ENCODE results near the gene IKZF5. TPM values are rescaled to one million over a fixed set of nuclear protein-coding genes. Genes with fewer than 3 reads are reported as not detected.

IKZF5 gene
- total RNA-seq, 1 experiment from 2014 or later, result 10.4 TPM

DNA sequence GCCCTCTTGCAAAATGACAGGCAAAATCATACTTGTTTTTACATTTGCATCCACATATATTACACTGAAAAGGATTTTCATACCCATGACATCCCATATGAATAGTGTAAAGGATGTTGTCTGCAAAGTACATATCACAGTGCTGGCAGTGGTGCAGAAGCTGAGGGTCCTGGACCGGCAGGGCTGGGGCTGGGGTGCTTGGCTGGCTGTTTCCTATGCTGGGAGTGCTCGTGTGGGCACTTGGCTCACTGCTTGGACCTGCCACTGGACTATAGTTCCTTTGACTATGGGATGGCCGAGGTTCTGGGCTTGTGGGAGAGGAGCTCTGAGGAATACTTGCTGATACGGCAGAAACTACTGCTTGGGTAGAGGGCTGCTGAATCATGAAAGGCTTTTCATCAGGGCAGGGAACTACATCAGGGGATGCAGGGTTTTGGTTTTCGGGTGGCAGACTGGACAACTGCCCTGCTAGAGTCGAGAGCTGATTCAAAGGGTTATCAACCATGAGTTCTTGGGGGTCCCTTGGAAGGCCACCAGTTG is 14.7 kb downstream of the IKZF5 start:
- no peak for DNase-seq
- ChIA-PET CTCF (no interaction called here), POLR2A (no interaction called here)
- no peaks in the 10 kb centered on the region for H3K9me3 Mint-ChIP-seq (ENCODE audit: unreplicated experiment)
- H3K4me1 Mint-ChIP-seq (ENCODE audit: low read depth, unreplicated experiment), result no peaks in the 10 kb centered on the region
- Histone ChIP-seq H3K27me3 (replicated peaks; ENCODE audit: control insufficient read depth, insufficient read depth, low read length) (no peaks in the 10 kb centered on the region), H3K9me3 (no peaks in the 10 kb centered on the region), H3K4me3 (ENCODE audit: low read depth, low read length) (no peak overlapping the region), H3K4me1 (no peaks in the 10 kb centered on the region), H3K36me3 (ENCODE audit: control insufficient read depth, insufficient read depth, low read length) (no peaks in the 10 kb centered on the region)
- H3K27ac Mint-ChIP-seq (ENCODE audit: unreplicated experiment), result no peak overlapping the region
- intact Hi-C loops (cut with micrococcal nuclease; ENCODE audit: unreplicated experiment), result no loop called here
- H3K27me3 Mint-ChIP-seq (ENCODE audit: insufficient read depth, unreplicated experiment), result no peaks in the 10 kb centered on the region
- TF ChIP-seq, protein P1, sequence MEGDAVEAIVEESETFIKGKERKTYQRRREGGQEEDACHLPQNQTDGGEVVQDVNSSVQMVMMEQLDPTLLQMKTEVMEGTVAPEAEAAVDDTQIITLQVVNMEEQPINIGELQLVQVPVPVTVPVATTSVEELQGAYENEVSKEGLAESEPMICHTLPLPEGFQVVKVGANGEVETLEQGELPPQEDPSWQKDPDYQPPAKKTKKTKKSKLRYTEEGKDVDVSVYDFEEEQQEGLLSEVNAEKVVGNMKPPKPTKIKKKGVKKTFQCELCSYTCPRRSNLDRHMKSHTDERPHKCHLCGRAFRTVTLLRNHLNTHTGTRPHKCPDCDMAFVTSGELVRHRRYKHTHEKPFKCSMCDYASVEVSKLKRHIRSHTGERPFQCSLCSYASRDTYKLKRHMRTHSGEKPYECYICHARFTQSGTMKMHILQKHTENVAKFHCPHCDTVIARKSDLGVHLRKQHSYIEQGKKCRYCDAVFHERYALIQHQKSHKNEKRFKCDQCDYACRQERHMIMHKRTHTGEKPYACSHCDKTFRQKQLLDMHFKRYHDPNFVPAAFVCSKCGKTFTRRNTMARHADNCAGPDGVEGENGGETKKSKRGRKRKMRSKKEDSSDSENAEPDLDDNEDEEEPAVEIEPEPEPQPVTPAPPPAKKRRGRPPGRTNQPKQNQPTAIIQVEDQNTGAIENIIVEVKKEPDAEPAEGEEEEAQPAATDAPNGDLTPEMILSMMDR (IDR thresholded peaks at IDR 0.05; ENCODE audit: insufficient read depth in 1 of 2, low read depth in 1 of 2, low read length in 1 of 2, severe bottlenecking in 1 of 2, unreplicated experiment in 1 of 2), result no peak
- H3K4me3 Mint-ChIP-seq (ENCODE audit: unreplicated experiment), result no peak overlapping the region
- peaks cover 12% of the 10 kb centered on the region for H3K36me3 Mint-ChIP-seq (ENCODE audit: insufficient read depth, unreplicated experiment)
- BruUV-seq (replicated peaks), result no TSS peak

DNA sequence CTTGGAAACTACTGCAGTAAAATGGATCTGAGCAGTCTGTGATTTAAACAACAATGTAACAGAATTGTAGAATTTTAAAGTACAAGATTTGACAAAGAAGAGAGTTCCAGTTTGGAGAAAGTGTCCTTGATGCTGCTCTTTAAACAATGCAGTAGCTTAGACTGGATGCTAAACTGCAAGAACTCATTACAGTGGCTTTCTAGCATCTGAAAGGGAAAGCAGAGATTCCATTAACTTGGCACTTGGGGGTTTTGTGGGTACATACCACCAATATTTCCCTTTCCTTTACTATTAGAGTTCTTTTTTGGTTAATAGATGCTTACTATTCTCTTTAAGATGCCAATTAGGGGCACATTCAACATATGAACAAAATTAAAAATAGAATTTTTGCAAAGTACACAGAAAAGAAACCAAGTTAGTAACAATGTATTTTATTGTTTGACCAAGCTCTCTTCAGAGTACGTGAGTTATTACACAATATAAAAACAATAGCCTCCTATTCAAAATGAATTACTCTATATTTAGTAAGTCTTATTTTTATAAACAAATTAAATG is 16.5 kb downstream of the IKZF5 start:
- no peaks in the 10 kb centered on the region for H3K36me3 ChIP-seq (ENCODE audit: control insufficient read depth, insufficient read depth, low read length)
- H3K27me3 ChIP-seq (replicated peaks; ENCODE audit: control insufficient read depth, insufficient read depth, low read length), result no peaks in the 10 kb centered on the region
- H3K4me1 Mint-ChIP-seq (ENCODE audit: low read depth, unreplicated experiment), result no peaks in the 10 kb centered on the region
- H3K4me1 ChIP-seq, result no peaks in the 10 kb centered on the region
- H3K36me3 Mint-ChIP-seq (ENCODE audit: insufficient read depth, unreplicated experiment), result peaks cover 12% of the 10 kb centered on the region
- CTCF ChIA-PET, result no interaction called here
- POLR2A ChIA-PET, result no interaction called here
- no peak overlapping the region for H3K4me3 ChIP-seq (ENCODE audit: low read depth, low read length)
- no peaks in the 10 kb centered on the region for H3K9me3 Mint-ChIP-seq (ENCODE audit: unreplicated experiment)
- H3K4me3 Mint-ChIP-seq (ENCODE audit: unreplicated experiment), result no peak overlapping the region
- TF ChIP-seq, protein P1 (IDR thresholded peaks at IDR 0.05; ENCODE audit: insufficient read depth in 1 of 2, low read depth in 1 of 2, low read length in 1 of 2, severe bottlenecking in 1 of 2, unreplicated experiment in 1 of 2), result no peak
- no TSS peak for BruUV-seq (replicated peaks)
- DNase-seq, result no peak
- intact Hi-C loops (cut with micrococcal nuclease; ENCODE audit: unreplicated experiment), result no loop called here
- H3K27me3 Mint-ChIP-seq (ENCODE audit: insufficient read depth, unreplicated experiment), result no peaks in the 10 kb centered on the region
- no peak overlapping the region for H3K27ac Mint-ChIP-seq (ENCODE audit: unreplicated experiment)
- H3K9me3 ChIP-seq, result no peaks in the 10 kb centered on the region

DNA sequence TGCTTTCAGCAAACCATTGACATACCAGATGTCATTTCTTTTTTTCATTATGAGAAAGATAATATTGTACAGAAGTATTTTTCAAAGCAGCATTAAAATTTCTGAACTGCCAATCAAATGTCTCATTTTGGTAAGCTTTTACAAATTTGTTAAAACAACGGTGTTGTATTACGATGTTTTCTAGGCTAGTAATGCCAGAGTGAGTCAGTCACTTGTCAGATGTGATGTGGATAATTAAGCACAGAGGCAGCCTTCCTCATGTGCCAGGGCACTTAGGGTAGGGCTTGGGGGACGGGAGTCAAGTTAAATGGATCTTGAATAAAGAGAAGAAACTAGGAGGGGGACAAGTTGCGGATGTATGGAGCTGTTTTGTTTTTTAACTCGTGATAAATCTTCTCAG is 18.3 kb downstream of the IKZF5 start:
- no TSS peak for BruUV-seq (replicated peaks)
- Histone ChIP-seq H3K4me3 (ENCODE audit: low read depth, low read length) (no peak overlapping the region), H3K9me3 (no peaks in the 10 kb centered on the region), H3K36me3 (ENCODE audit: control insufficient read depth, insufficient read depth, low read length) (no peaks in the 10 kb centered on the region), H3K4me1 (no peaks in the 10 kb centered on the region), H3K27me3 (replicated peaks; ENCODE audit: control insufficient read depth, insufficient read depth, low read length) (no peaks in the 10 kb centered on the region)
- Mint-ChIP-seq H3K4me1 (ENCODE audit: low read depth, unreplicated experiment) (no peaks in the 10 kb centered on the region), H3K9me3 (ENCODE audit: unreplicated experiment) (no peaks in the 10 kb centered on the region), H3K4me3 (ENCODE audit: unreplicated experiment) (no peak overlapping the region), H3K27me3 (ENCODE audit: insufficient read depth, unreplicated experiment) (no peaks in the 10 kb centered on the region), H3K27ac (ENCODE audit: unreplicated experiment) (no peak overlapping the region), H3K36me3 (ENCODE audit: insufficient read depth, unreplicated experiment) (peaks cover 9% of the 10 kb centered on the region)
- TF ChIP-seq, protein P1 (IDR thresholded peaks at IDR 0.05; ENCODE audit: insufficient read depth in 1 of 2, low read depth in 1 of 2, low read length in 1 of 2, severe bottlenecking in 1 of 2, unreplicated experiment in 1 of 2), result no peak
- CTCF ChIA-PET, result no interaction called here
- DNase-seq, result no peak
- intact Hi-C loops (cut with micrococcal nuclease; ENCODE audit: unreplicated experiment), result no loop called here
- POLR2A ChIA-PET, result no interaction called here
